HK-2 (cell line): ENCODE measurements around the gene UTS2B.

Source experiments
- DNase-seq: peaks from one replicate; pipeline ENCODE4 v3.0.0-alpha.2; 2018; ENCODE audit not compliant: unreplicated experiment

The UTS2B gene

DNA sequence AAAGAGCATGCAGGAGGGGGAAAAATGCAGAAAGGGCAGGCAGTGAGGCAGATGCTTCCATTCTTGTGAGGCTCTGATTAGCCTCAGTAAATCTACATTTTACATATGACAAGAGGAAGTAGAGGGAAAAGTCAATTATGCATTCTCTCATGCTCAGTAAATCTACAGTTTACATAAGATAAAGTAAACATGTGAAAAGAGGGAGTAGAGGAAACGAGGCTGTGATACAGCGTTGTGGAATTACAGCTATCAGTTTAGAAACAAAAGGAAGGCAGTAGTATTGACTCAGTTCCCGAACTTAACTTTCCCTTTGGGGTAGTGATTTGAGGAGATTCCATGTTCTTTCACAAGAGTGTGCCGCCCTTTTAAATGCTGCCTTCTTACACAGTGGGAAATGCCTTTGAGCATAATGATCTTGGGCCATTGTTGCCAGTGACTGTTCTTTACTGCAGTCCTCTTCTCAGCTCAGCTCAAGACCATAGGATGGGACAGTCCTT, 92.0 kb downstream of the UTS2B start:
- DNase-seq = no peak

GRCh38 chr3:191237047-191237882, 93.1 kb downstream of the UTS2B start:
- no peak for DNase-seq

DNA sequence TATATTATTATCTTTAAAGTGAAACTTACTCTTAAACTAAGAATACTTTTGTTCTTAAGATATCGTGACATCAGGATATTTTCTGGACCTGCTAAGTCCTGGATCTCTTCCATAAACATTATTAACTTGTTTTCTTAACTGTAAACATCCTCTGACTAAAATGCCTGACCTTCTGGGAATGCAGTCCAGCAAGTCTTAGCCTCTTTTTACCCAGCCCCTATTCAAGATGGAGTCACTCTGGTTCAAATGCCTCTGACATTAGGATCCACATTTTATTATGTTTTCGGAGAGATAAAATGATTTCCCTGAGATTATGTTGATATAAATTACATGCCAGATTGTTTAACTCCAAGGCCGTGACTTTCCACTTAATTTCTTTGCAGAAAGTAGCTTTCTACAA, 93.7 kb downstream of the UTS2B start:
- DNase-seq = no peak

DNA sequence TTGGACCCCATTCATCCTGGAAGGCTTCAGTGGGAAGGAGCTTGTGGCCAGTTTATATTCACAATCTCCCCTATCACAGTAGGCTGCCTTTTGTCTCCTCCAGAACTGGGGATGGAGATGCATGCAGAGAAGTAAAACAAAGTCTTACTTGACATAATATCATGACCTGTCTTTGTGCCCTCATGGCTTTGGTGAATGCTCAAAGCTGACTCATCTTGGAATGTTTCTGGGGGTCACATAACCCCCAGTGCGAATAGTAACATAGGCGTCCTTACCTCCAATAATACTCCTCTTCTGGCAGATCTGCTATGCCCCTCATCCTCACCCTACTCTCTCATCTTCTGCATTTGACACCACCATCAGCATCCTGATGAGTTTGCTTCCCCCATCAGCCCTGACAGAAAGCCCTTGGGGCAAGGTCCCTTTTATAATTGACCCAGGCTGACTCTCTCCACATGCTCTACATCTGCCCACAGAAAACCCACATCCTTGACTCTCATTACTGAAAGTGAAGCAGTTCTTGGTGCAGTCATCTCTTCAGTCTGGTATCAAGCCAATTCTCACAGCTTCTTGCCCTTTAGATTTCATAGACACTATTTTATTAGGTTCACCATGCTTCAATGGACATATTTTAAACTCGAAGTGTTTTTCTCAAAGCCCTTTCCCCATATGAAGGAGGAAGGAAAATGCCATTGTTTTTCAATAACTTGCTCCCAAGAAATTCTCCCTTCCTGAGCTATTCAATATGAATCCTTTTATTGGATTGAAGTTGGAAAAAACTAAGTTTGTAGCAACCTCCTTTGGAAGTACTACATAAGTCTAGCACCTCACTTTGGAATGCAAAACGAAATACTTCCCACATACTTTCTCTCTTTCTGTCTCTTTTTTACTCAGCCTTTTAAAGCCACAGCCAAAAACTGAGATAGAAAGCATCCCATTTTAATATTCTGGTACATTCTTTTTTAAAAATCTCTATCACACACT, 94.7 kb downstream of the UTS2B start:
- no peak for DNase-seq

DNA sequence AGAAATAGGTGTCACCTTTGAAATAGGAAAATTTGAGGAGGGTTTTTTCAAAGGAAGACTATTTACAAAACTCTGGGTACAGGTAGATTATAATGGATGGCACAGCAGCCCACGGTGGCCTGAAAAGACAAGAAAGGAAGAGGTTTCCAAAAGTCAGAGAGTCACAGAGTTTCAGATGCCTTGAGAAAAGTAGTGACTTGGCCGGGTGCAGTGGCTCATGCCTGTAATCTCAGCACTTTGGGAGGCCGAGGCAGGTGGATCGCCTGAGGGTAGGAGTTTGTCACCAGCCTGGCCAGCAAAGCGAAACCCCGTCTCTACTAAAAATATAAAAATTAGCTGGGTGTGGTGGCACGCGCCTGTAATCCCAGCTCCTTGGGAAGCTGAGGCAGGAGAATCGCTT, 96.1 kb downstream of the UTS2B start:
- DNase-seq = no peak

- no peak for DNase-seq
Measured at GRCh38 chr3:191227541-191227940, 102.8 kb downstream of the UTS2B start.

DNA sequence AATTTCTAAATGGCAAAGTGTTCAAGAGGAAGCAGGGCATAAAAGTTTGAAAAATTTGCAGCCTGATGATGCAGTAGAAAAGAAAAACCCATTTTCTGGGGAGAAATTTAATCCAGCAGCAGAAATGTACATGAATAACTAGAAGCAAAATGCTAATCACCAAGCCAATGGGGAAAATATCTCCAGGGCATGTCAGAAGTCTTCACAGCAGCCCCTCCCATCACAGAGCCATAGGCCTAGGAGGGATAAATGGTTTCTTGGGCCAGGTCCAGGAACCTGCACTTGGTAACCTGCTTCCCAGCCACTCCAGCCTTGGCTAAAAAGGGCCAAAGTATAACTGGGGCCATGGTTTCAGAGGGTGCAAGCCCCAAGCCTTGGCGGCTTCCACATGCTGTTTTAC, 108.7 kb downstream of the UTS2B start:
- DNase-seq = no peak

DNA sequence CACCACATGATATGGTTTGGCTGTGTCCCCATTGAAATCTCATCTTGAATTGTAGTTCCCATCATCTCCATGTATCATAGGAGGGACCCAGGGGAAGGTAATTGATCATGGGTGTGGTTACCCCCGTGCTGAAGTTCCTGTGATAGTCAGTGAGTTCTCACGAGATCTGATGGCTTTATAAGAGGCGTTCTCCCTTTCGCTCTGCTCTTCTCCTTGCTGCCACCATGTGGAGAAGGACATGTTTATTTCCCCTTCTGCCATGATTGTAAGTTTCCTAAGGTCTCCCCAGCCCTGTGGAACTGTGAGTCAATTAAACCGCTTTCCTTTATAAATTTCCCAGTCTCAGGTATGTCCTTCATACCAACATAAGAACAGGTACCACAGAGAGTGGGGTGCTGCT, 109.4 kb downstream of the UTS2B start:
- DNase-seq = no peak

GRCh38 chr3:191217301-191217700, 113.0 kb downstream of the UTS2B start:
- no peak for DNase-seq
